HEK293 (cell line): ENCODE results near the gene AFF4.

Experiments
- CTCF ChIA-PET: fragments of 350-600 bp; formaldehyde crosslinking; extraction: SDS; loops from one replicate; lab custom pipeline; 2021; ENCODE audit warnings: antibody characterized with exemption; lab: Yijun Ruan, JAX
- POLR2A ChIA-PET: fragments of 300-600 bp; formaldehyde crosslinking; extraction: SDS; loops from one replicate; lab custom pipeline; 2020; ENCODE audit warnings: antibody characterized with exemption, inconsistent platforms; lab: Yijun Ruan, JAX
- H3K27ac ChIP-seq: fragments of 200-500 bp; sonication (Bioruptor generic); 2 replicates; pipeline ENCODE4 v1.5.1; 2014; ENCODE audit warnings: low read depth, low read length, control low read depth, inconsistent platforms; ENCODE audit errors: extremely low read depth
- H3K36me3 ChIP-seq, 2 experiments: fragments of 200-500 bp in 1 of 2; sonication (Bioruptor generic) in 1 of 2; 1 replicate in 1 of 2; 2 replicates in 1 of 2; pipeline ENCODE4 v1.5.1; 2014 to 2017; ENCODE audit warnings: inconsistent platforms in 2 of 2, low read length in 2 of 2; ENCODE audit not compliant: control insufficient read depth in 2 of 2, insufficient read depth in 1 of 2
- H3K4me1 ChIP-seq: fragments of 200-500 bp; sonication (Bioruptor generic); 2 replicates; pipeline ENCODE4 v1.5.1; 2014; ENCODE audit warnings: mild to moderate bottlenecking, low read length, inconsistent platforms; ENCODE audit not compliant: control insufficient read depth, insufficient read depth
- H3K4me3 ChIP-seq: 2 replicates; pipeline ENCODE4 v1.5.1; 2011; ENCODE audit warnings: low read depth, mild to moderate bottlenecking, control low read depth, low read length, moderate library complexity
- H3K9me3 ChIP-seq: fragments of 200-500 bp; sonication (Bioruptor generic); 2 replicates; pipeline ENCODE4 v1.5.1; 2014; ENCODE audit warnings: low read depth, low read length, inconsistent platforms; ENCODE audit not compliant: control insufficient read depth, insufficient read depth
- ZNF16 ChIP-seq: fragments of 450-650 bp; formaldehyde crosslinking; IDR thresholded peaks from 2 replicates; pipeline ENCODE4 v1.5.1; 2016; ENCODE audit warnings: low read depth, missing biosample characterization, missing genetic modification characterization

The AFF4 gene

GRCh38 chr5:132825834-132826391 lies 137.5 kb downstream of the AFF4 start:
- ChIA-PET POLR2A (no interaction called here), CTCF (interaction anchor here (0.6 kb wide), 1 partner anchor 33 kb away, joined by 3 read pairs; no protein-coding TSS in a partner anchor)
- H3K27ac ChIP-seq, result no peak overlapping the region

More at GRCh38 chr5:132825834-132826391, 137.5 kb downstream of the AFF4 start:
- TF ChIP-seq ZNF16 (tag by site-specific recombination), result no peak
- peaks cover 0 to 38% of the 10 kb centered on the region in 2 experiments; a peak in 1 of 3 replicates for H3K36me3 ChIP-seq
- no peaks in the 10 kb centered on the region for H3K4me1 ChIP-seq
- no peaks in the 10 kb centered on the region for H3K9me3 ChIP-seq
- no peak overlapping the region for H3K4me3 ChIP-seq
